Small intestine (tissue), 7 donors: ENCODE measurements around the gene SLCO4A1. TPM values are rescaled to one million over a fixed set of nuclear protein-coding genes. Genes with fewer than 3 reads are reported as not detected.

Experiments
- DNase-seq, 2 donors: peaks; one replicate each; pipeline versions ENCODE4 v3.0.0 to v3.0.0-alpha.2; 2013
- FAIRE-seq: peaks from 2 replicates; lab custom pipeline; 2012; peaks lifted over from hg19 to GRCh38; lab: Jason Lieb, UNC
- H3K27ac ChIP-seq, 3 donors: one replicate each; pipeline ENCODE4 v1.5.1; 2013; ENCODE audit warnings: low read length in 2 of 3, mild to moderate bottlenecking in 2 of 3, control low read depth in 1 of 3, inconsistent platforms in 1 of 3, low read depth in 1 of 3, moderate library complexity in 1 of 3
- H3K27me3 ChIP-seq, 3 donors: one replicate each; pipeline ENCODE4 v1.6.1; 2013; ENCODE audit warnings: low read length in 3 of 3, inconsistent platforms in 1 of 3; ENCODE audit not compliant: control insufficient read depth in 3 of 3, insufficient read depth in 3 of 3
- H3K36me3 ChIP-seq, 3 donors: one replicate each; pipeline ENCODE4 v1.6.1; 2013; ENCODE audit warnings: low read length in 3 of 3, inconsistent platforms in 1 of 3, low read depth in 1 of 3, mild to moderate bottlenecking in 1 of 3, moderate library complexity in 1 of 3; ENCODE audit not compliant: control insufficient read depth in 3 of 3, insufficient read depth in 2 of 3
- H3K4me1 ChIP-seq, 3 donors: one replicate each; pipeline ENCODE4 v1.6.1; 2013; ENCODE audit warnings: low read length in 2 of 3, inconsistent platforms in 1 of 3, low read depth in 1 of 3, mild to moderate bottlenecking in 1 of 3, moderate library complexity in 1 of 3; ENCODE audit not compliant: control insufficient read depth in 3 of 3, insufficient read depth in 2 of 3
- H3K4me3 ChIP-seq, 3 donors: one replicate each; pipeline ENCODE4 v1.5.1; 2013; ENCODE audit warnings: low read length in 3 of 3, control low read depth in 1 of 3, inconsistent platforms in 1 of 3, low read depth in 1 of 3, mild to moderate bottlenecking in 1 of 3, moderate library complexity in 1 of 3
- H3K9me3 ChIP-seq, 2 donors: one replicate each; pipeline ENCODE4 v1.6.1; 2013; ENCODE audit warnings: low read depth in 1 of 2, low read length in 1 of 2; ENCODE audit not compliant: control insufficient read depth in 2 of 2, insufficient read depth in 1 of 2
- WGBS, 3 donors: extraction: QIAGEN DNeasy Blood & Tissue Kit; methylation state at CpG; one replicate each; pipeline ENCODE4 v1.1.7; 2013; 5-methylcytosine and 5-hydroxymethylcytosine counted together
- polyA plus RNA-seq, 4 donors: library from polyadenylated mRNA; stranded (reverse) in 3 of 4; unstranded in 1 of 4; fragments of 200-250 nt in 3 of 4; fragments of 120-200 nt in 1 of 4; gene quantifications; one replicate each; pipeline versions ENCODE4 v1.2.1 to v1.2.3, GENCODE V29; 2013
- donor health status: healthy with polysubstance abuse.
- donor health status: control.
- donor health status: control.
- donor health status: Bipolar disorder and iron deficiency.
- donor health status: healthy.

SLCO4A1 gene
- polyA plus RNA-seq, 4 donors: 0.58 to 22.4 (median 3.5) TPM

DNA sequence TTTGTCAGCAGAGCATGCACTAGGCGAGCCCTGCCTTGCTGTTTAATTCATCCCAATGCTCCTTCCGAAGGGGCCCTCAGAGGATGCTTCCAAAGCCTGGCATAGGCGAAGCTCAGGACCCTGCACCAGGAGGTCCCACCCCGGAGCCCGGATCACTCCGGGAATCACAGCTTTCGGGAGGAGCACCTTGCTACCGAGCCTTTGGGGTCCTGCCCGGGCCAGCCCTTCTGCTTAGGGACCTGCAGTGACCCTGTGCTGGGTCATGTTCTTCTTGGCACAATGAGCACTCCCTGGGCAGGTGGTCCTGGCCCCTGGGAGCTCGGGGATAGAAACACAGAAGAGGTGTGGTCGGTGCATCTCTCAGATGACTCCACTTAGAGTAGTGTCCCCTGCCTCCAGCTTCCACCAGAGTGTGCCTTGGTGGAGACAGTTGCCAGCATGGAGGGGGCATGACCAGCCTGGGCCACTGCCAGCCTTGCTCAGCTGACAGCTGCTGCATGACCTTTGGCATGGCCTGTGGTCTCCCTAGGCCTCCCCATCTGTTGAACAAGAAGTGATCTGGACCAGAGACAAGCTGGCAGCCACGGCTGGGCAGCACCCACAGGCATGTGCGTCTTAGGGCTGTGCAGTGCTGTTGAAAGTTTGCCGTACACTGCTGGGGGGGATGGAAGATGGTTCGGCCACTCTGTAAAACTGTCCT lies 44.7 kb upstream of the SLCO4A1 start:
- H3K9me3 ChIP-seq: peaks cover 0 to 4% of the 10 kb centered on the region in 2 donors
- no peak overlapping the region for H3K27ac ChIP-seq
- no peak overlapping the region for H3K4me3 ChIP-seq
- H3K27me3 ChIP-seq: peaks cover 0 to 21% (median 10%) of the 10 kb centered on the region in 3 donors
- no peak for DNase-seq
- WGBS, 3 donors: 71 to 83% (median 79%) methylated on average over 15 of the region's 15 CpGs
- no peaks in the 10 kb centered on the region for H3K36me3 ChIP-seq
- FAIRE-seq: no peak
- no peaks in the 10 kb centered on the region for H3K4me1 ChIP-seq

DNA sequence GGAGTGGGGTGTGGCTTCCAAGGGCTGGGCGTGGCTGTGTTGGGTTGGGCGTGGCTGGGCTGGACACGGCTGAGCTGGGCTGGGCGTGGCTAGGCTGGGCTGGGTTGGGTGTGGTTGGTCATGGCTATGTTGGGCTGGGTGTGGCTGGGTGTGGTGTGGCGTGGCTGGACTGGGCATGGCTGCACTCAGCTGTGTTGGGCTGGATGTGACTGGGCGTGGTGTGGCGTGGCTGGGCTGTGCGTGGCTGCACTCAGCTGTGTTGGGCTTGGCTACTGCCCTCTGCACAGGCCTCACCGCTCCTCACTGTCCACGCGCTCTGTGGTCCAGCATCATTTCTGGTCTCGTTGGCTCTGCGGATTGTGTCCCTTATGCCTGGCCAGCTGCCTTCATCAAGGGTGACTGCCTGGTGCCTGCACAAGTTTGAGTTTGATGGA lies 43.5 kb upstream of the SLCO4A1 start:
- H3K9me3 ChIP-seq: peaks cover 0 to 4% of the 10 kb centered on the region in 2 donors
- no peak for FAIRE-seq
- 57 to 78% (median 62%) methylated on average over 11 to 13 of the region's 13 CpGs for WGBS, 3 donors
- H3K36me3 ChIP-seq: no peaks in the 10 kb centered on the region
- H3K27ac ChIP-seq: no peak overlapping the region
- no peak overlapping the region for H3K4me3 ChIP-seq
- DNase-seq: peak in 1 of 2 donors; percentile 46
- no peaks in the 10 kb centered on the region for H3K4me1 ChIP-seq
- H3K27me3 ChIP-seq: peaks cover 0 to 25% (median 10%) of the 10 kb centered on the region in 3 donors

DNA sequence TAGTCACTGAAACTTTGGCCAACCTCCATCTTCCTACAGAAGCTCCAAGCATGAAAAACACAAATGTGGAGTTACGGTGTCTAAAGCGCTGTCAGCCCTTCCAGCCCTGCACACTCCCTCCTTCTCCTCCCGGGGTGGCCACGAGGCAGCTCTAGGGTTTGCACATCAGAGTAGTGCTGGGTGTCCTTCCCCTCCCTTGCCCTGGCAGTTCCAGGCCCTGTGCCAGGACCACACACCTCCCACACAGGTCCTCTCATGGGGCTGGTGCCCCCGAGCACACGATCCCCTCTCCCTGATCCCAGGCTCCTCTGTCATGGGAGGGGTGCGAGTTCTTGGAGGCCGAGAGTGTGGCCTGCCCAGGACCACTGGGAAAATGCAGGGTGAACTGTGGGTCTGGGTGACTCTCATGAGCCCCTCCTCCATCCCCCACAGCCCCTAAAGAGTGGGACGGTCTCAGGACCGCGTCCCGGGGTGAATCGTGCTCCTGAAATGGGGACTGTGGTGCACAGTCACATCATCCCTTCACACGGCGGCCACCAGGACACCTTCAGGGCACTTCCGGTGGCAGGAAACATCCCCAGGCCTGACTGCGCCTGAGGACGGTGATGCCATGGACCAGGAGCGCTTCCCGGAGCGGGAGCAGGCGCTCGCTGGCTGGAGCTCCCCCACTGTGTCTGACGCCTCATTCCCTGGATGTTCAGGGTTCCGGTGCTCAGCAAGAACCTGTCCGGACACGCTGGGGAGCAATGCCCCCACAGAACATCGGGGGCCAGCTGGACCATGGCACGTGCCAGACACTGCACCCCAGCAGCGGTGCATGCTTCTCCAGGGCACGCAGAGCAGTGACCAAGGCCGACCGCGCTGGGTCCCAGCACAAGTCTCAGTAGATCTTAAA lies 42.8 kb upstream of the SLCO4A1 start:
- Histone ChIP-seq H3K4me3 (no peak overlapping the region), H3K36me3 (no peaks in the 10 kb centered on the region), H3K27ac (no peak overlapping the region), H3K4me1 (no peaks in the 10 kb centered on the region), H3K27me3 (peaks cover 0 to 25% (median 10%) of the 10 kb centered on the region in 3 donors), H3K9me3 (peaks cover 0 to 4% of the 10 kb centered on the region in 2 donors)
- DNase-seq (no peak), FAIRE-seq (no peak)
- WGBS, 3 donors: 87 to 88% (median 88%) methylated on average over 34 of the region's 34 CpGs

DNA sequence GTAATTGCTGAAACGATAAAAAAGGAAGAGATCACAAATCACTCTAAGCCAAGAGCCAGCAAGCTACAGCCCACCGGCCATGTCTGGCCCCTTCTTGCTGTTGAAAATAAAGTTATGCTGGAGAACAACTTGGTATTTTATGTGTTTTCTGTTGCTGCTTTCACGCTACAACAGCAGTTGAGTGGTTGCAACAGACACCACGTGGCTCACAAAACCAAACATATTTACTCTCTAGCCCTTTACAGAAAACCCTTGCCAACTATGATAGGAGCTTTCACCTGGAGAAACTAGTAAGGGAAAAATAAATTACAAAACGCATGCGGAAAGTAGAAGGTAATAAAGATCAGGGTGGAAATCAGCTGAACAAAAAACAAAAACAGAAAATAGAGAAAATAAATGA lies 41.1 kb upstream of the SLCO4A1 start:
- Histone ChIP-seq H3K27ac (no peak overlapping the region), H3K4me3 (no peak overlapping the region), H3K4me1 (no peaks in the 10 kb centered on the region), H3K9me3 (peaks cover 0 to 4% of the 10 kb centered on the region in 2 donors), H3K27me3 (peaks cover 0 to 18% (median 4%) of the 10 kb centered on the region in 3 donors), H3K36me3 (no peaks in the 10 kb centered on the region)
- WGBS, 3 donors: 73 to 75% (median 75%) methylated on average over 6 of the region's 6 CpGs
- DNase-seq (no peak), FAIRE-seq (no peak)

DNA sequence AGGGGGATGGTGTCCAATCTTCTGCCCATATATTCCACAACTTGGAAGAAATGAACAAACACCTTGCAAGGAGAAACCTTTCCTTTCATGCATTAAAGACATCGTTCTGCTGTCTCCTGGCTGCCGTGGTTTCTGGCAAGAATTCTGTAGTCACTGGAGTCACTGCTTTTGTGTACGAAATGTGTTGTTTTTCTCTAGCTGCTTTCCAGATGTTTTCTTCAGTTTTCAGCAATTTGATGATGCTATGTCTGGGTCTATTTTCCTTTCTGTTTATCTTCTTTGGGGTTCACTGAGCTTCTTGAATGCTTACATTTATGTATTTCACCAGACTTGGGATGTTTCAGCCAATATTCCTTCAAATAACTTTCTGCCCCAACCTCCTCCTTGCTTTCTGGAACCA lies 40.6 kb upstream of the SLCO4A1 start:
- H3K4me3 ChIP-seq: no peak overlapping the region
- H3K9me3 ChIP-seq: peaks cover 0 to 4% of the 10 kb centered on the region in 2 donors
- DNase-seq: no peak
- no peaks in the 10 kb centered on the region for H3K36me3 ChIP-seq
- WGBS, 3 donors: 35 to 51% (median 45%) methylated on average over 3 of the region's 3 CpGs
- H3K27ac ChIP-seq: no peak overlapping the region
- H3K4me1 ChIP-seq: peaks cover 0 to 4% (median 0%) of the 10 kb centered on the region in 3 donors
- peaks cover 0 to 18% (median 2%) of the 10 kb centered on the region in 3 donors for H3K27me3 ChIP-seq
- FAIRE-seq: no peak

DNA sequence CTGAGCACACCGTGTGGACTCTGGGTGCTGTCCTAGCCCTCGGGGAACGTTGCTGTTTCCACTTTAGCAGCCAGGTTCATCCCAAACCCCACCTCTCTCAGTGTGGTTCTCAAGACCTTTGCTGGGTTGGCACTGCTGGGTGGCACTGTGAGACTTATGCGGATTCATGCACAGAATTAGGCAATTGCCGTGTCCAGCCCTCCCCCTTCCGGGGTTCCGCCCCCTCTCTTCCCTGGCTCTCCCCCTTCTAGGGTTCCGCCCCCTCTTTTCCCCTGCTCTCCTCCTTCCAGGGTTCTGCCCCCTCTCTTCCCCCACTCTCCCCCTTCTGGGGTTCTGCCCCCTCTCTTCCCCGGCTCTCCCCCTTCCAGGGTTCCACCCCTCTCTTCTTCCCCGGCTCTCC lies 39.8 kb upstream of the SLCO4A1 start:
- Histone ChIP-seq H3K27me3 (peaks cover 0 to 15% (median 2%) of the 10 kb centered on the region in 3 donors), H3K36me3 (no peaks in the 10 kb centered on the region), H3K4me3 (no peak overlapping the region), H3K4me1 (peaks cover 0 to 7% (median 0%) of the 10 kb centered on the region in 3 donors), H3K27ac (no peak overlapping the region), H3K9me3 (peaks cover 0 to 4% of the 10 kb centered on the region in 2 donors)
- DNase-seq: no peak
- no peak for FAIRE-seq
- 24 to 46% (median 27%) methylated on average over 10 of the region's 10 CpGs for WGBS, 3 donors

DNA sequence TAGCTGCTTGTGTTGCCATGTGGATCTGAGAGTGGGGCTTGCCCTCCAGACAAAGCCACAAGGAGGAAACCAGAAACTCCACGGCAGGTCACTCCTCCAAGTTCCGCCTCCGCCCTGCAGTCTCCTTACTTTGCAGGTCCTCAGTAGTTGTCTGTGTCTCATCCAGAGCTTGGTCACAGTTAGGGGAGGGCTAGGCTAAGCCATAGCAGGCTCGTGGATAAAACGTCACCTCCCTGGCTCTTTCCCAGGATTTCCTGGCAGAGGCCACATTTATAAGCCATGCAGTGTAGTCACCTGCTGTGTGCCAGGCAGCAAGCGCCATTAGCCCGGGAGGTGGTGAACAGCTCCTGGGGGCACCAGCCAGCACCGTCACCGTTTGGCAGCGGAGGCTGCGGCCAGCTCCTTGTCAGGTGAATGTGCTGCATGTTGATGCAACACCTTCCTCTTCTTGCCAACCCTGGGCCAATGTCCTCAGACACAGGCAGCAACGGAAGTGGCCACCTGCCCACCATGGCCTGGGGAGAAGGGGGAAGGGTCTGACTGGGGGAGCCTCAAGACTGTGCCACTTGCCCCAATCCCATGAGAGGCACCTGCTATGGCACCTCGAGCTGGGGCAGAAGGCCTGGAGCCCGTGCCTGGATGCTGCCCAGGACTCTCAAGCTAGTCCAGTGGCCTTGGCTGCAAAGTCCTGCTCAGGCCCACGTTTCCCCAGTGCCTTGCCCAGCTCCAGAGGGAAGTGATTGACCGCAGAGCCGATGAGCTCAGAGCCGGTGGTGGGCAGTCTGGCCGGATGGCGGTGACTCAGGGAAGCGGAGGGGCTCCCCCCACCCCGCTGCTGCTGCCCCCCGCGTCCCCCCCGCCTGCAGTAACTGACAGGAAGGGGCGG lies 39.0 kb upstream of the SLCO4A1 start:
- Histone ChIP-seq H3K27ac (peak overlapping the region in 1 of 3 donors; percentile 51), H3K4me1 (peaks cover 0 to 7% (median 0%) of the 10 kb centered on the region in 3 donors), H3K9me3 (peaks cover 0 to 4% of the 10 kb centered on the region in 2 donors), H3K4me3 (no peak overlapping the region), H3K36me3 (no peaks in the 10 kb centered on the region), H3K27me3 (peaks cover 0 to 19% (median 2%) of the 10 kb centered on the region in 3 donors)
- DNase-seq (peak in 1 of 2 donors; percentile 29), FAIRE-seq (no peak)
- WGBS, 3 donors: 37 to 42% (median 42%) methylated on average over 25 to 26 of the region's 26 CpGs
